PC-9 (cell line): ENCODE measurements around the gene AKT1. TPM values are rescaled to one million over a fixed set of nuclear protein-coding genes. Genes with fewer than 3 reads are reported as not detected.

Source experiments
- BruUV-seq: library from RNA; stranded (reverse); fragments of 400-500 nt; replicated peaks from 2 replicates; lab custom pipeline; 2021; lab: Mats Ljungman, UMichigan
- CTCF ChIA-PET: fragments of 300-600 bp; sonication (Branson Sonifier 250); formaldehyde crosslinking; loops from one replicate; lab custom pipeline; 2022; ENCODE audit warnings: antibody characterized with exemption; lab: Charles Lee
- POLR2A ChIA-PET: fragments of 300-600 bp; sonication (Branson Sonifier 250); formaldehyde crosslinking; loops from one replicate; lab custom pipeline; 2022; ENCODE audit warnings: antibody characterized with exemption; ENCODE audit not compliant: unreplicated experiment; lab: Charles Lee
- DNase-seq, 2 experiments: peaks; one replicate each; pipeline versions ENCODE4 v3.0.0 to v3.0.0-alpha.2; 2015 to 2022; ENCODE audit warnings: mixed read lengths in 1 of 2
- H2AFZ ChIP-seq: fragments of 200-600 bp; sonication (generic); 2 replicates; pipeline ENCODE4 v1.8.1; 2017; ENCODE audit warnings: antibody characterized with exemption
- H3F3A ChIP-seq: fragments of 200-600 bp; sonication (generic); 2 replicates; pipeline ENCODE4 v1.8.1; 2017; ENCODE audit warnings: antibody characterized with exemption, mild to moderate bottlenecking, low read depth; ENCODE audit not compliant: insufficient read depth
- H3K27ac ChIP-seq: fragments of 200-600 bp; sonication (generic); 2 replicates; pipeline ENCODE4 v1.6.1; 2016; ENCODE audit warnings: mixed run types
- H3K27me3 ChIP-seq: fragments of 200-600 bp; sonication (generic); 2 replicates; pipeline ENCODE4 v1.6.1; 2016; ENCODE audit warnings: low read depth, mixed run types; ENCODE audit not compliant: insufficient read depth
- H3K36me3 ChIP-seq: fragments of 200-600 bp; sonication (generic); 2 replicates; pipeline ENCODE4 v1.6.1; 2016; ENCODE audit warnings: low read depth, mixed run types
- H3K4me1 ChIP-seq: fragments of 200-600 bp; sonication (generic); replicated peaks from 2 replicates; pipeline ENCODE4 v1.6.1; 2016; ENCODE audit warnings: mixed run types; ENCODE audit not compliant: insufficient read depth
- H3K4me2 ChIP-seq: fragments of 200-600 bp; sonication (generic); 2 replicates; pipeline ENCODE4 v1.6.1; 2017; ENCODE audit warnings: mixed run types
- H3K4me3 ChIP-seq: fragments of 200-600 bp; sonication (generic); 2 replicates; pipeline ENCODE4 v1.6.1; 2016; ENCODE audit warnings: mixed run types
- H3K79me2 ChIP-seq: fragments of 200-600 bp; sonication (generic); 2 replicates; pipeline ENCODE4 v1.6.1; 2017; ENCODE audit warnings: low read depth, mixed run types
- H3K9me2 ChIP-seq: fragments of 200-600 bp; sonication (generic); 2 replicates; pipeline ENCODE4 v1.8.1; 2017; ENCODE audit warnings: mild to moderate bottlenecking; ENCODE audit not compliant: insufficient read depth
- H3K9me3 ChIP-seq: fragments of 200-600 bp; sonication (generic); 2 replicates; pipeline ENCODE4 v1.8.1; 2016; ENCODE audit warnings: low read depth; ENCODE audit not compliant: insufficient read depth
- H4K20me1 ChIP-seq: fragments of 200-600 bp; sonication (generic); 2 replicates; pipeline ENCODE4 v1.8.1; 2017; ENCODE audit not compliant: insufficient read depth
- EZH2 ChIP-seq: fragments of 200-600 bp; sonication (generic); IDR thresholded peaks from 2 replicates; pipeline ENCODE4 v1.8.0; 2017; ENCODE audit warnings: antibody characterized with exemption, low read depth
- intact Hi-C: fragments of 100-400 bp; cut with micrococcal nuclease; formaldehyde crosslinking; loops from one replicate; pipeline ENCODE4 v1.10.0; 2022; ENCODE audit not compliant: unreplicated experiment
- total RNA-seq: library from RNA; stranded (reverse); gene quantifications from 2 replicates; pipeline ENCODE4 v1.2.3, GENCODE V29; 2021
- TF ChIP-seq, protein P1 (sequence below): fragments of 200-600 bp; sonication (generic); conservative IDR thresholded peaks from 2 replicates; pipeline ENCODE4 v1.6.1; 2017; ENCODE audit warnings: mixed run types, antibody characterized with exemption, mild to moderate bottlenecking, moderate library complexity

AKT1 gene
- total RNA-seq, 1 experiment from 2014 or later, result 107 TPM

DNA sequence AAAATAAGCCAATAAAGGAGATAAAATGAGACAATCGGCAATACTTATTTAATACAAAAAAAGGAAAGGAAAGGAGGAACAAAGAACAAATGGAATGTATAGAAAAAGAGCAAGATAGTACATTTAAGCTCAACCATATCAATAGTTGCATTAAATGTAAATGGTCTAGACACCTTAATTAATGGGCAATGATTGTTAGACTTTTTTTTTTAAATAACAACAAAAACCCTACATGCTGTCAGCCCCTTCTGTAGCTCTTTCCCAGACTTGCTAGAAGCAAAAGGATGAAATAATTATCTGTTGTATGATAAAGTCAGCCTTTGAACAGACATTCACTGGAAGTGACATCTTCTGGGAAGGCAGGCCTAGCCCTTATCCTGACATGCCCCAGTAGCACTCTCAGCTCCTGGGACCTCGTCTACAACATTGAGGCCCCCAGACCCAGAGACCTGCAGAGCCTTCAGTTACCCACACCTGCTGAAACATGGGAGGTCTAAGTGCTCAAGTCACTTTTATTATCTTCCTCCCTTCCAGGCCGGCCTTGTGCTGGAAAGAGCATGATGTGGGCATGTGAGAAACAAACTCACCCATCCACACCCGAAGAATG is 29.2 kb downstream of the AKT1 start:
- BruUV-seq, result no TSS peak
- peaks cover 3% of the 10 kb centered on the region; the same call in 1 of the 2 replicates for H3K36me3 ChIP-seq
- no peak overlapping the region for H2AFZ ChIP-seq
- ChIA-PET POLR2A (interaction anchor here (0.7 kb wide), 1 partner anchor 39 kb away, joined by 3 read pairs; no protein-coding TSS in a partner anchor), CTCF (no interaction called here)
- H3K9me2 ChIP-seq, result no peaks in the 10 kb centered on the region
- no peaks in the 10 kb centered on the region for H3K27me3 ChIP-seq
- no peak overlapping the region for H3K4me2 ChIP-seq
- intact Hi-C loops, result loop anchor here (5.0 kb wide), 1 partner anchor 281 kb away; no protein-coding TSS in a partner anchor
- no peak for DNase-seq
- no peak overlapping the region for H3K4me3 ChIP-seq
- H3F3A ChIP-seq, result peaks cover 24% of the 10 kb centered on the region; the same call in 1 of the 2 replicates
- H4K20me1 ChIP-seq, result no peaks in the 10 kb centered on the region
- H3K79me2 ChIP-seq, result no peaks in the 10 kb centered on the region
- TF ChIP-seq, protein P1, sequence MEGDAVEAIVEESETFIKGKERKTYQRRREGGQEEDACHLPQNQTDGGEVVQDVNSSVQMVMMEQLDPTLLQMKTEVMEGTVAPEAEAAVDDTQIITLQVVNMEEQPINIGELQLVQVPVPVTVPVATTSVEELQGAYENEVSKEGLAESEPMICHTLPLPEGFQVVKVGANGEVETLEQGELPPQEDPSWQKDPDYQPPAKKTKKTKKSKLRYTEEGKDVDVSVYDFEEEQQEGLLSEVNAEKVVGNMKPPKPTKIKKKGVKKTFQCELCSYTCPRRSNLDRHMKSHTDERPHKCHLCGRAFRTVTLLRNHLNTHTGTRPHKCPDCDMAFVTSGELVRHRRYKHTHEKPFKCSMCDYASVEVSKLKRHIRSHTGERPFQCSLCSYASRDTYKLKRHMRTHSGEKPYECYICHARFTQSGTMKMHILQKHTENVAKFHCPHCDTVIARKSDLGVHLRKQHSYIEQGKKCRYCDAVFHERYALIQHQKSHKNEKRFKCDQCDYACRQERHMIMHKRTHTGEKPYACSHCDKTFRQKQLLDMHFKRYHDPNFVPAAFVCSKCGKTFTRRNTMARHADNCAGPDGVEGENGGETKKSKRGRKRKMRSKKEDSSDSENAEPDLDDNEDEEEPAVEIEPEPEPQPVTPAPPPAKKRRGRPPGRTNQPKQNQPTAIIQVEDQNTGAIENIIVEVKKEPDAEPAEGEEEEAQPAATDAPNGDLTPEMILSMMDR, result no peak
- no peak for TF ChIP-seq EZH2
- peaks cover 3% of the 10 kb centered on the region; the same call in 1 of the 2 replicates for H3K4me1 ChIP-seq
- no peaks in the 10 kb centered on the region for H3K9me3 ChIP-seq
- no peak overlapping the region for H3K27ac ChIP-seq

GRCh38 chr14:104765517-104765916 is 30.0 kb downstream of the AKT1 start:
- no peak for DNase-seq
- H2AFZ ChIP-seq, result no peak overlapping the region
- no peaks in the 10 kb centered on the region for H3K79me2 ChIP-seq
- no peaks in the 10 kb centered on the region for H4K20me1 ChIP-seq
- TF ChIP-seq, protein P1, result no peak
- TF ChIP-seq EZH2, result no peak
- peaks cover 23% of the 10 kb centered on the region; the same call in 1 of the 2 replicates for H3F3A ChIP-seq
- CTCF ChIA-PET, result interaction anchor here (0.6 kb wide), 1 partner anchor 210 kb away, joined by 3 read pairs; no protein-coding TSS in a partner anchor
- no peaks in the 10 kb centered on the region for H3K9me2 ChIP-seq
- 0 out of 2 replicates have a peak, but pooled peaks cover 3% of the 10 kb centered on the region for H3K36me3 ChIP-seq
- no peak overlapping the region for H3K4me2 ChIP-seq
- intact Hi-C loops, result loop anchor here (5.0 kb wide), 1 partner anchor 282 kb away; no protein-coding TSS in a partner anchor
- peaks cover 3% of the 10 kb centered on the region; the same call in 1 of the 2 replicates for H3K4me1 ChIP-seq
- H3K9me3 ChIP-seq, result no peaks in the 10 kb centered on the region
- no peaks in the 10 kb centered on the region for H3K27me3 ChIP-seq
- BruUV-seq, result no TSS peak
- H3K4me3 ChIP-seq, result no peak overlapping the region
- POLR2A ChIA-PET, result no interaction called here
- no peak overlapping the region for H3K27ac ChIP-seq

DNA sequence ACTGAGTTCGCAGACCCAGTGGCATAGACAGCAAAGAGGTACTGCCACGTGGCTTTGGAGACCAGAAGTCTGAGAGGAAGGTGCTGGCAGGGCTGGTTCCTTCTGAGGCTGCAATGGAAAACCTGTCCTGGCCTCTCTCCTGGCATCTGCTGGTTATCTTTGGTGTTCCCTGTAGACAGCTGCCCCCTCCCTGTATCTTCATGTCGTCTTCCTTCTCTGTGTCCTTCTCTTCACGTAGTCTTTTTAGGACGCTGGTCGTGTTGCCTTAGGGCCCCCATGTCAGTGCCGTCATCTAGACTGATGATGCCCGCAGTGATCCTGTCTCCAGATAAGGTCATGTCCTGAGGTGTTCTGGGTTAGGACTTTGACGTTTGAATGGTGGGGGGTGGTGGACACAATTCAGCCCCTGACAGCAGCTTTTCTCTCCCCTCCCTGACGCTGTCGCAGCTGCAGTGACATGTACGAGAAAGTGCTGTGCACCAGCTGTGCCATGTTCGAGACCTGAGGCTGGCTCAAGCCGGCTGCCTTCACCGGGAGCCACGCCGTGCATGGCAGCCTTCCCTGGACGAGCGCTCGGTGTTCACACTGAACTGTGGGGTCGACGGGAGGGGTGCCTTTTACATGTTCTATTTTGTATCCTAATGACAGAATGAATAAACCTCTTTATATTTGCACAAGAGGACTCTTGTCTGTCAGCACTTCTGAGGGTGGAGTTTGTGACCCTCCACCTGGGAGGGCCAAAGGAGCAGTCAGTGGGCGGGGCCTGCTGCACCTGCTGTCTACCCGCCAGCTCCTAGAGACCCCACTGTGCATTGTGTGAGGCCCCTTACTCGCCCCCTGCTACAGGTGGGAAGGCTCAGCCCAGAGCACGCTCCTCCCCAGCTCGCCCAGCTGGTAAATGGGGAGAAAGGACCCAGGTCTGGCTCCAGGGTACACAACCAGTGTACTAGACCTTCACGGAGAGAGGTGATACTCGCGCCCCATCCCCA is 36.3 kb downstream of the AKT1 start:
- no peaks in the 10 kb centered on the region for H3K27me3 ChIP-seq
- H3K4me3 ChIP-seq, result no peak overlapping the region
- H3K36me3 ChIP-seq, result peaks cover 6% of the 10 kb centered on the region; the same call in 1 of the 2 replicates
- intact Hi-C loops, result no loop called here
- ChIA-PET POLR2A (no interaction called here), CTCF (no interaction called here)
- DNase-seq, result no peak
- no peaks in the 10 kb centered on the region for H3K9me3 ChIP-seq
- no TSS peak for BruUV-seq
- H3K9me2 ChIP-seq, result no peaks in the 10 kb centered on the region
- H3F3A ChIP-seq, result peaks cover 2% of the 10 kb centered on the region; the same call in 1 of the 2 replicates
- H3K27ac ChIP-seq, result no peak overlapping the region
- peaks cover 5% of the 10 kb centered on the region for H3K4me1 ChIP-seq
- H3K79me2 ChIP-seq, result peaks cover 26% of the 10 kb centered on the region
- no peak overlapping the region for H3K4me2 ChIP-seq
- H4K20me1 ChIP-seq, result peaks cover 16% of the 10 kb centered on the region
- no peak for TF ChIP-seq EZH2
- TF ChIP-seq, protein P1, result no peak
- H2AFZ ChIP-seq, result no peak overlapping the region
